Tibial nerve (tissue), 4 donors: ENCODE results near the gene MAP4K3. TPM values are rescaled to one million over a fixed set of nuclear protein-coding genes. Genes with fewer than 3 reads are reported as not detected.

Source experiments
- DNase-seq, 2 donors: peaks; one replicate each; pipeline ENCODE4 v3.0.0-alpha.2; 2019; ENCODE audit warnings: low spot score in 2 of 2
- H3K27ac ChIP-seq, 4 donors: fragments of 200-600 bp; sonication (generic) in 3 of 4; one replicate each; pipeline ENCODE4 v1.5.1; 2017 to 2019; ENCODE audit warnings: mild to moderate bottlenecking in 1 of 4
- H3K27me3 ChIP-seq, 2 donors: fragments of 200-600 bp; sonication (generic) in 1 of 2; one replicate each; pipeline versions ENCODE4 v1.5.1 to v1.6.0; 2017 to 2019
- H3K36me3 ChIP-seq, 3 donors: fragments of 200-600 bp; sonication (generic); one replicate each; pipeline ENCODE4 v1.5.1; 2018 to 2019
- H3K4me1 ChIP-seq, 4 donors: fragments of 200-600 bp; sonication (generic) in 3 of 4; one replicate each; pipeline ENCODE4 v1.5.1; 2017 to 2019
- H3K4me3 ChIP-seq, 4 donors: fragments of 200-600 bp; sonication (generic) in 3 of 4; one replicate each; pipeline ENCODE4 v1.5.1; 2017 to 2019; ENCODE audit warnings: mild to moderate bottlenecking in 1 of 4, moderate library complexity in 1 of 4
- H3K9me3 ChIP-seq, 4 donors: fragments of 200-600 bp; sonication (generic) in 3 of 4; one replicate each; pipeline ENCODE4 v1.5.1; 2017 to 2019
- CTCF ChIP-seq, 5 experiments: fragments of 200-600 bp in 3 of 5; fragments of 450-650 bp in 2 of 5; sonication (generic) in 3 of 5; IDR thresholded peaks; one replicate each; pipeline ENCODE4 v1.5.1; 2016 to 2019; ENCODE audit warnings: antibody characterized with exemption in 5 of 5, mild to moderate bottlenecking in 3 of 5, moderate library complexity in 2 of 5
- EP300 ChIP-seq, 2 donors: sonication (generic); formaldehyde crosslinking; IDR thresholded peaks; one replicate each; pipeline ENCODE4 v1.6.1; 2017; ENCODE audit warnings: antibody characterized with exemption in 2 of 2, mild to moderate bottlenecking in 1 of 2
- POLR2A ChIP-seq, 2 donors: fragments of 450-650 bp; IDR thresholded peaks; one replicate each; pipeline ENCODE4 v1.6.1; 2017; ENCODE audit warnings: antibody characterized with exemption in 2 of 2, mild to moderate bottlenecking in 2 of 2, moderate library complexity in 2 of 2
- WGBS, 2 donors: methylation state at CpG; one replicate each; pipeline ENCODE4 v1.1.5; 2018; 5-methylcytosine and 5-hydroxymethylcytosine counted together
- total RNA-seq, 4 donors: library from RNA; depleted of rRNA; stranded (reverse); fragments of >200 nt; gene quantifications; one replicate each; pipeline ENCODE4 v1.1.0, GENCODE V29; 2016

Gene MAP4K3
- total RNA-seq, 4 donors from 2014 or later = 54.4 to 102 (median 60.2) TPM

GRCh38 chr2:39265315-39265714 lies 171.8 kb downstream of the MAP4K3 start:
- WGBS, 2 donors = 80 to 81% methylated on average over 2 of the region's 2 CpGs

DNA sequence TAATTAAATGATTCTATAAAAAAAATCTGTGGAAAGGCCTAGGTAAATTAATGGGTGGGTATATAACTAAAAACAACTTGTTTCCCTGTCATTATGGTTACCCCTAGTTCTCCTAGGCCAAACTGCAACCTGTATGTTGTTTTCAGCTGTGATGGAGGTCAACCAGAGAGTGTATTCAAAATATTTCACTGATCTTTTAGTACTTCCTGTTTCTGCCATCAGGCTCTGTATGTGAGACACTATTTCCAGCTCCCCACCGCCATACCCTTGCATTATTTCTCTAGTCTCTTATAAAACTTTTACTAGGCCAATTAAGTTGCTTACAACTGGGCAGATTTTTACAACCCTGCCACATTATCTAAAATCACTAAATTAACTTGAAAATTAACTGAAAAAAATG lies 172.4 kb downstream of the MAP4K3 start:
- TF ChIP-seq CTCF (IDR thresholded peaks at IDR 0.05) (no peak), EP300 (IDR thresholded peaks at IDR 0.05) (no peak), POLR2A (IDR thresholded peaks at IDR 0.05) (no peak)
- peaks cover 0 to 44% (median 0%) of the 10 kb centered on the region in 3 donors for H3K36me3 ChIP-seq
- H3K4me3 ChIP-seq = no peak overlapping the region
- no peak for DNase-seq
- H3K9me3 ChIP-seq = no peaks in the 10 kb centered on the region
- 73 to 84% methylated on average over 1 of the region's 1 CpG for WGBS, 2 donors
- no peaks in the 10 kb centered on the region for H3K27me3 ChIP-seq
- no peak overlapping the region for H3K27ac ChIP-seq
- H3K4me1 ChIP-seq = no peaks in the 10 kb centered on the region

More at GRCh38 chr2:39265315-39265714, 171.8 kb downstream of the MAP4K3 start:
- Histone ChIP-seq H3K36me3 (peaks cover 0 to 39% (median 0%) of the 10 kb centered on the region in 3 donors), H3K4me1 (no peaks in the 10 kb centered on the region), H3K27me3 (no peaks in the 10 kb centered on the region), H3K4me3 (no peak overlapping the region), H3K9me3 (no peaks in the 10 kb centered on the region), H3K27ac (no peak overlapping the region)
- DNase-seq = no peak
- no peak for TF ChIP-seq CTCF (IDR thresholded peaks at IDR 0.05)
- no peak for TF ChIP-seq POLR2A (IDR thresholded peaks at IDR 0.05)
- no peak for TF ChIP-seq EP300 (IDR thresholded peaks at IDR 0.05)

DNA sequence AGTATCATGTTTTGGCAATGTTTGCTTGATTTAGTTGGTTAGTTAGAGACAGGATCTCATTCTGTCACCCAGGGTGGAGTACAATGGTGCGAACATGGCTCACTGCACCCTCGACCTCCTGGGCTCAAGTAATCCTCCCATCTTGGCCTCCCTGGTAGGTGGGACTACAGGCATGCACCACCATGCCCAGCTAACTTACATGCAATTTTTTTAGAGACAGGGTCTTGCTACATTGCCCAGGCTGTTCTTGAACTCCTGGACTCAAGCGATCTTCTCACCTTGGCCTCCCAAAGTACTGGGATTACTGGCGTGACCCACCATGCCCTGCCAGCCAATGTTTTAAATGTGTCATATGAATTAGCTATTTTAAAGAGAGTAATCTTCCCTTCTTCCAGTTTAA lies 177.0 kb downstream of the MAP4K3 start:
- H3K36me3 ChIP-seq = peaks cover 0 to 80% (median 0%) of the 10 kb centered on the region in 3 donors
- TF ChIP-seq POLR2A (IDR thresholded peaks at IDR 0.05) = no peak
- TF ChIP-seq CTCF (IDR thresholded peaks at IDR 0.05) = no peak
- no peak for TF ChIP-seq EP300 (IDR thresholded peaks at IDR 0.05)

DNA sequence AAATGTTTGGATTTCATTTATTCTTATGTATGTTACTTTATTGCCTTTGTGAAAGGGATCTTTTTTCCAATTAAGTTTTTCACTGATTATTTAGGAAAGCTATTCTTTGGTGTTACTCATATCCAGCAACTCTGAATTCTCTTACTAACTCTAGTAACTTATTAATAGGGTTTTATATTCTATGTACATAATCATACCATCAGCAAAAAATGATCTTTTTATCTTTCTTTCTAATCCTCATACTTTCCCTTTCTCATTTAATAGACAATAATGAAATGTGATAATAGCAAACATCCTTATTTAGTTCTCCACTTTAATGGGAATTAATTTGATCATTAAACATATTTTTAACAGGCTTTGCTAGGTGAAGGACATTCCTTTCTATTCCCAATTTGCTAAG lies 181.0 kb downstream of the MAP4K3 start:
- Histone ChIP-seq H3K27me3 (no peaks in the 10 kb centered on the region), H3K27ac (no peak overlapping the region), H3K4me1 (no peaks in the 10 kb centered on the region), H3K9me3 (no peaks in the 10 kb centered on the region), H3K4me3 (no peak overlapping the region), H3K36me3 (peaks cover 0 to 92% (median 0%) of the 10 kb centered on the region in 3 donors)
- TF ChIP-seq EP300 (IDR thresholded peaks at IDR 0.05) (no peak), CTCF (IDR thresholded peaks at IDR 0.05) (no peak), POLR2A (IDR thresholded peaks at IDR 0.05) (no peak)
- DNase-seq = no peak

More for the DNA sequence above, 177.0 kb downstream of the MAP4K3 start:
- Histone ChIP-seq H3K27me3 (no peaks in the 10 kb centered on the region), H3K4me1 (no peaks in the 10 kb centered on the region), H3K4me3 (no peak overlapping the region), H3K27ac (no peak overlapping the region), H3K9me3 (no peaks in the 10 kb centered on the region)
- WGBS, 2 donors = 90 to 94% methylated on average over 4 of the region's 4 CpGs
- DNase-seq = no peak

DNA sequence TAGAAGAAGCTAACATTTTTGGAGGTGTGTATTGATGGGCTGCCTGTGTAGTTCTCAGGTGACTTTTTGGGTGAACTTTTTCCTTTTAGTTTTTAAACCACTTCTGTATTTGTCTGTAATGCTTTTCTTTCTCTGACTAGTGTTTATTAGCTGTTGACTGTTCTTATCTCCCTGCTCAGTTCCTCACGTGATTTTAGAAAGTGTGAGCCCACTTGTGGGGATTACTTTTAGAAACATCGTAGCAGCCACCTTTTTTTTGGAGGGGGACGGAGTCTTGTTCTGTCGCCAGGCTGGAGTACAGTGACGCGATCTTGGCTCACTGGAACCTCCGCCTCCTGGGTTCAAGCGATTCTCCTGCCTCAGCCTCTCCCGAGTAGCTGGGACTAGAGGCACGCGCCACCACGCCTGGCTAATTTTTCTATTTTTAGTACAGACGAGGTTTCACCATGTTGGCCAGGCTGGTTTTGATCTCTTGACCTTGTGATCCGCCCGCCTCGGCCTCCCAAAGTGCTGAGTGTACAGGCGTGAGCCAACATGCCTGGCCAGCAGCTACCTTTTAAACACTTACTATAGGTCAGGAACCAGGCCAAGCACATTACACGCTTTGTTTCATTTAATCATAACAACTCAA lies 184.1 kb downstream of the MAP4K3 start:
- 89 to 90% methylated on average over 18 of the region's 18 CpGs for WGBS, 2 donors
- TF ChIP-seq POLR2A (IDR thresholded peaks at IDR 0.05) = no peak
- TF ChIP-seq CTCF (IDR thresholded peaks at IDR 0.05) = no peak
- no peak for TF ChIP-seq EP300 (IDR thresholded peaks at IDR 0.05)
- Histone ChIP-seq H3K36me3 (peaks cover 0 to 82% (median 0%) of the 10 kb centered on the region in 3 donors), H3K27me3 (no peaks in the 10 kb centered on the region), H3K9me3 (no peaks in the 10 kb centered on the region), H3K4me3 (no peak overlapping the region), H3K27ac (no peak overlapping the region), H3K4me1 (no peaks in the 10 kb centered on the region)
- no peak for DNase-seq
